ENCODE data around the gene MPND. TPM values are rescaled to one million over a fixed set of nuclear protein-coding genes. Genes with fewer than 3 reads are reported as not detected.
A peak's percentile ranks its signal among the peaks of the same experiment; 100 is the strongest.

Gene MPND
- total RNA-seq, 4 donors from 2014 or later, result 4.4 to 10.6 (median 7.8) TPM

- WGBS, 2 donors, result 87% methylated on average over 22 of the region's 22 CpGs
- TF ChIP-seq CTCF (IDR thresholded peaks at IDR 0.05), result no peak
- TF ChIP-seq POLR2A (IDR thresholded peaks at IDR 0.05), result no peak
- peak in 1 of 2 donors; percentile 85 for DNase-seq (ENCODE audit: low spot score in 2 of 2)
- no peak overlapping the region for H3K4me3 ChIP-seq (ENCODE audit: low read depth, poor library complexity, severe bottlenecking)
- intact Hi-C loops (cut with DNase I; ENCODE audit: low total_unique reads), result no loop called here
These were observed 29.0 kb downstream of the MPND start for GRCh38 chr19:4372165-4373012.

DNA sequence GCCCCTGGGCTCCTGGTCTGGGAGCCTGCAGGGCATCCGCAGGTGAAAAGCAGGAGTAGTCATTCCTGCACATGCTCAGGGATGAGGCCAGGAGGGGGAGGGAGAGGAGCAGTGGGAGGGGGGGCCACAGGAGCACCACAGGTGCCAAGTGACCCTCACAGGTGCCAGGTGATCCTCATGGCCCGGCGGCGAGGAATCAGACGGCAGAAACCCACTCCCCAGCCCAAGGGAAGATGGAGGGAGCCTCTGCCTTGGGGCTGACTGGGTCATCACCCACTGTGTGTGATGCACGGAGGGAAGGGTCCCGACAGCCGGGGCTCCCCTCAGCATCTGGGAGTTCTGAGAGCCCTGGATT, 29.6 kb downstream of the MPND start:
- intact Hi-C loops (cut with DNase I; ENCODE audit: low total_unique reads), result no loop called here
- no peak overlapping the region for H3K4me3 ChIP-seq (ENCODE audit: low read depth, poor library complexity, severe bottlenecking)
- DNase-seq (ENCODE audit: low spot score in 2 of 2), result peak in 1 of 2 donors; percentile 83
- TF ChIP-seq POLR2A (IDR thresholded peaks at IDR 0.05), result no peak
- no peak for TF ChIP-seq CTCF (IDR thresholded peaks at IDR 0.05)
- 71 to 73% methylated on average over 5 to 8 of the region's 8 CpGs for WGBS, 2 donors

- intact Hi-C loops (cut with DNase I; ENCODE audit: low total_unique reads), result no loop called here
- TF ChIP-seq POLR2A (IDR thresholded peaks at IDR 0.05) (no peak), CTCF (IDR thresholded peaks at IDR 0.05) (no peak)
- H3K4me3 ChIP-seq (ENCODE audit: low read depth, poor library complexity, severe bottlenecking), result no peak overlapping the region
- 35 to 38% methylated on average over 21 to 24 of the region's 25 CpGs for WGBS, 2 donors
- DNase-seq (ENCODE audit: low spot score in 2 of 2), result peak; percentile 65 to 92
These were observed 30.5 kb downstream of the MPND start for GRCh38 chr19:4373601-4374497.

DNA sequence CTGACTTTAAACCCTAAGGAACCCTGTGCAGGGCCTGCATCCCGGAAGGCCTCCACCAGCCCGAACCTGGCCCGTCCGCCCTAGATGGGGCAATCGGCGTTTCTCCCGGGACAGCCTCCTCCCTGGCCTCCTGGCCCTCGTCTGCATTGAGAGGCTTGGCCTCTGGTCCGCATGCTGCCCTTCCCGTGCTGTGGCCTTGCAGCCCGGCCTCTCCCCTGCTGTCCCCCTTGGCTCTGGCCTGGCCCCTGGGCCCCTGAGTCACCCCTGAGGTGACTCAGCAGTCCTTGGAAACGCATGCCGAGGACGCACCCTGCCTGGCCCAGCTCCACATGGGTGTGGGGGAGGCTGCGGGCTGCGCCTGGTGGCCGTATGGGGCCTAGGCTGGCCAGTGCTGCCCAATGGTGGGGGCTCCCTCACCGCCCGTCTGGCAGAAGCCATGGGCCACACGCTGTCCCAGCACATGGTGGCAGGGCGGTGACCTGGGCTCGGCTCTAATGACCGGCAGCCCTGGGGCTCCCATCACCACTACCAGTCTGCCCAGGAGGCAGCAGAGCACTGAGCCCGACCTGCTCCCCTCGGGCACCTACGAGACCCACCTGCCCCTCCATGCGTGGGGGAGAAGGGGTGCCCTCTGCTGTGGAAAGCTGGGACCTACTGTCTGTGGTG, 31.3 kb downstream of the MPND start:
- 29 to 37% methylated on average over 22 to 24 of the region's 27 CpGs for WGBS, 2 donors
- DNase-seq (ENCODE audit: low spot score in 2 of 2), result peak; percentile 77 to 96
- intact Hi-C loops (cut with DNase I; ENCODE audit: low total_unique reads), result no loop called here
- TF ChIP-seq POLR2A (IDR thresholded peaks at IDR 0.05) (no peak), CTCF (IDR thresholded peaks at IDR 0.05) (peak in 1 of 3 donors; percentile 8)
- no peak overlapping the region for H3K4me3 ChIP-seq (ENCODE audit: low read depth, poor library complexity, severe bottlenecking)

- intact Hi-C loops (cut with DNase I; ENCODE audit: low total_unique reads), result no loop called here
- H3K4me3 ChIP-seq (ENCODE audit: low read depth, poor library complexity, severe bottlenecking), result no peak overlapping the region
- DNase-seq (ENCODE audit: low spot score in 2 of 2), result peak in 1 of 2 donors; percentile 90
- 20 to 22% methylated on average over 15 to 16 of the region's 16 CpGs for WGBS, 2 donors
- TF ChIP-seq CTCF (IDR thresholded peaks at IDR 0.05) (no peak), POLR2A (IDR thresholded peaks at IDR 0.05) (no peak)
These were observed 32.0 kb downstream of the MPND start for GRCh38 chr19:4375164-4376027.
